ENCODE data around the gene ZNF326.
"Not testable (repeated sequence)": the region's sequence is repeated elsewhere in the genome, so short reads cannot be mapped to it uniquely, and the experiment has no call there.

The ZNF326 gene

DNA sequence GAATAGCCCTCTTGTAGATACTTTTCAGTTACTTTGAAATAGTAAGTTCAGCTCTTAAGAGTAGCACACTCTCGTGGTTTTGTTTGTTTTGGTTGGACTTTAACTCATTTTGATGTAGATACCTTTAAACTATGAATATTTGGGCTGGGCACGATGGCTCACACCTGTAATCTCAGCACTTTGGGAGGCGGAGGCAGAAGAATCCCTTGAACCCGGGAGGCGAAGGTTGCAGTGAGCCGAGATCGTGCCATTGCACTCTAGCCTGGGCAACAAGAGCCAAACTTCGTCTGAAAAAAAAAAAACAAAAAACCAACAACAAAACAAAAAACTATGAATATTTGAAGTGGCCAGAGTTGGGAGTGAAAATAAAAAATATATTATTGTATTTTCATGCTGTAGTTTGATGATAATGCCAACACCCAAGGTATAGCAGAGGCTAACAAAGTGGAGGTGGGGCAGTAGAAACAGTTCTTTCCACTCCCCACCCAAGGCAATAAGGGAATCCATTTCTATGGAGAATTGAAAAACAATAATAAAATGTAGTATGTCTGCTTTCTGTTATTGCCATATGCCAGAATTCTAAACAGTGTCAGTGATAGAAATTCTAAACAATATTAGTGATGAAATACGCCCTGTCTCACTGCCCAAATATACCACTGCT lies 1.7 kb downstream of the ZNF326 start:
- H3K27ac ChIP-seq (ENCODE audit: insufficient read depth in 1 of 2, low read depth in 1 of 2, low read length in 2 of 2, poor library complexity in 1 of 2, severe bottlenecking in 2 of 2): peak overlapping the region in 1 of 2 experiments; percentile 97
- no peaks in the 10 kb centered on the region for H3K27me3 ChIP-seq (replicated peaks in 2 of 5; ENCODE audit: control insufficient read depth in 4 of 5, insufficient read depth in 5 of 5, low read length in 4 of 5)
- peak overlapping the region in 6 of 7 experiments; percentile 80 to 97 (median 88) for H3K4me3 ChIP-seq (ENCODE audit: control insufficient read depth in 1 of 7, extremely low read depth in 1 of 7, insufficient read depth in 4 of 7, low read depth in 2 of 7, low read length in 6 of 7)
- no peaks in the 10 kb centered on the region for H3K9me3 ChIP-seq (ENCODE audit: control extremely low read depth in 1 of 5, control insufficient read depth in 4 of 5, insufficient read depth in 2 of 5, low read depth in 1 of 5, low read length in 4 of 5)
- ChIA-PET POLR2A (no interaction called here), CTCF (no interaction called here)
- DNase-seq: no peak
- H3K4me1 ChIP-seq (ENCODE audit: control extremely low read depth in 1 of 4, control insufficient read depth in 4 of 4, insufficient read depth in 4 of 4, low read length in 3 of 4): peaks cover 10 to 30% (median 16%) of the 10 kb centered on the region in 4 experiments
- 75% methylated on average over 3 of the region's 9 CpGs for WGBS (ENCODE audit: insufficient coverage)
- peaks cover 2 to 14% (median 11%) of the 10 kb centered on the region in 4 experiments for H3K36me3 ChIP-seq (ENCODE audit: control insufficient read depth in 4 of 4, insufficient read depth in 4 of 4, low read length in 3 of 4)

- POLR2A ChIA-PET; H3K27ac ChIP-seq (ENCODE audit: insufficient read depth in 1 of 2, low read depth in 1 of 2, low read length in 2 of 2, poor library complexity in 1 of 2, severe bottlenecking in 2 of 2); DNase-seq; H3K27me3 ChIP-seq (replicated peaks in 2 of 5; ENCODE audit: control insufficient read depth in 4 of 5, insufficient read depth in 5 of 5, low read length in 4 of 5); H3K9me3 ChIP-seq (ENCODE audit: control extremely low read depth in 1 of 5, control insufficient read depth in 4 of 5, insufficient read depth in 2 of 5, low read depth in 1 of 5, low read length in 4 of 5); CTCF ChIA-PET: not testable (repeated sequence)
- peaks cover 10 to 30% (median 16%) of the 10 kb centered on the region in 4 experiments for H3K4me1 ChIP-seq (ENCODE audit: control extremely low read depth in 1 of 4, control insufficient read depth in 4 of 4, insufficient read depth in 4 of 4, low read length in 3 of 4)
- 90% methylated on average over 4 of the region's 4 CpGs for WGBS (ENCODE audit: insufficient coverage)
- peaks cover 2 to 16% (median 11%) of the 10 kb centered on the region in 4 experiments for H3K36me3 ChIP-seq (ENCODE audit: control insufficient read depth in 4 of 4, insufficient read depth in 4 of 4, low read length in 3 of 4)
- H3K4me3 ChIP-seq (ENCODE audit: control insufficient read depth in 1 of 7, extremely low read depth in 1 of 7, insufficient read depth in 4 of 7, low read depth in 2 of 7, low read length in 6 of 7): peak overlapping the region in 2 of 7 experiments; percentile 92 to 97
Measured at GRCh38 chr1:89997152-89997551, 2.2 kb downstream of the ZNF326 start.

DNA sequence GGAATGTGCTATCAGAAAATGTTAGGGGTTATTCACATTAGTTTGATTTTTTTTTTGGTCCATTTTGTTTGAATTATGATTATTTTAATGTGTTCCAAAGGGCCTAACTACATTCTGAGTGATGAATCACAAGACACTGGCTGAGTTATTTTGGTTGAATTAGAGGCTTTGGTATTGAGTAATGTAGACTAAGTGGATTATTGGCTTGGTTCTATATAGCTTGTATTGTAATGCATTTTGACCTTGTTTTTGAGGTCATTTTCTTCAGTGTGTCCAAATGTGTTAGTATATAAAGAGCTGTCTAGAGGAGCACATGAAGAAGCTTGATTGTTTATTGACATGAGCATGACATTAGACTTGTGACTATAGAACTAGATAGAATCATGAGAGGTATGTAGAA lies 3.4 kb downstream of the ZNF326 start:
- H3K9me3 ChIP-seq (ENCODE audit: control extremely low read depth in 1 of 5, control insufficient read depth in 4 of 5, insufficient read depth in 2 of 5, low read depth in 1 of 5, low read length in 4 of 5): no peaks in the 10 kb centered on the region
- peaks cover 10 to 30% (median 16%) of the 10 kb centered on the region in 4 experiments for H3K4me1 ChIP-seq (ENCODE audit: control extremely low read depth in 1 of 4, control insufficient read depth in 4 of 4, insufficient read depth in 4 of 4, low read length in 3 of 4)
- POLR2A ChIA-PET: no interaction called here
- CTCF ChIA-PET: interaction anchor here (1.5 kb wide), 1 partner anchor 11 kb away, joined by 3 read pairs; no protein-coding TSS in a partner anchor
- no peak for DNase-seq
- H3K27ac ChIP-seq (ENCODE audit: insufficient read depth in 1 of 2, low read depth in 1 of 2, low read length in 2 of 2, poor library complexity in 1 of 2, severe bottlenecking in 2 of 2): no peak overlapping the region
- H3K4me3 ChIP-seq (ENCODE audit: control insufficient read depth in 1 of 7, extremely low read depth in 1 of 7, insufficient read depth in 4 of 7, low read depth in 2 of 7, low read length in 6 of 7): no peak overlapping the region
- no peaks in the 10 kb centered on the region for H3K27me3 ChIP-seq (replicated peaks in 2 of 5; ENCODE audit: control insufficient read depth in 4 of 5, insufficient read depth in 5 of 5, low read length in 4 of 5)
- peaks cover 2 to 20% (median 12%) of the 10 kb centered on the region in 4 experiments for H3K36me3 ChIP-seq (ENCODE audit: control insufficient read depth in 4 of 4, insufficient read depth in 4 of 4, low read length in 3 of 4)

- Histone ChIP-seq H3K4me3 (ENCODE audit: control insufficient read depth in 1 of 7, extremely low read depth in 1 of 7, insufficient read depth in 4 of 7, low read depth in 2 of 7, low read length in 6 of 7) (no peak overlapping the region), H3K27ac (ENCODE audit: insufficient read depth in 1 of 2, low read depth in 1 of 2, low read length in 2 of 2, poor library complexity in 1 of 2, severe bottlenecking in 2 of 2) (no peak overlapping the region), H3K36me3 (ENCODE audit: control insufficient read depth in 4 of 4, insufficient read depth in 4 of 4, low read length in 3 of 4) (peaks cover 2 to 24% (median 13%) of the 10 kb centered on the region in 4 experiments), H3K4me1 (ENCODE audit: control extremely low read depth in 1 of 4, control insufficient read depth in 4 of 4, insufficient read depth in 4 of 4, low read length in 3 of 4) (peaks cover 10 to 30% (median 16%) of the 10 kb centered on the region in 4 experiments), H3K9me3 (ENCODE audit: control extremely low read depth in 1 of 5, control insufficient read depth in 4 of 5, insufficient read depth in 2 of 5, low read depth in 1 of 5, low read length in 4 of 5) (no peaks in the 10 kb centered on the region), H3K27me3 (replicated peaks in 2 of 5; ENCODE audit: control insufficient read depth in 4 of 5, insufficient read depth in 5 of 5, low read length in 4 of 5) (no peaks in the 10 kb centered on the region)
- POLR2A ChIA-PET: no interaction called here
- CTCF ChIA-PET: interaction anchor here (1.5 kb wide), 1 partner anchor 12 kb away, joined by 3 read pairs; no protein-coding TSS in a partner anchor
- no peak for DNase-seq
Measured at GRCh38 chr1:89999208-89999607, 4.3 kb downstream of the ZNF326 start.

- Histone ChIP-seq H3K27ac (ENCODE audit: insufficient read depth in 1 of 2, low read depth in 1 of 2, low read length in 2 of 2, poor library complexity in 1 of 2, severe bottlenecking in 2 of 2) (no peak overlapping the region), H3K27me3 (replicated peaks in 2 of 5; ENCODE audit: control insufficient read depth in 4 of 5, insufficient read depth in 5 of 5, low read length in 4 of 5) (no peaks in the 10 kb centered on the region), H3K9me3 (ENCODE audit: control extremely low read depth in 1 of 5, control insufficient read depth in 4 of 5, insufficient read depth in 2 of 5, low read depth in 1 of 5, low read length in 4 of 5) (no peaks in the 10 kb centered on the region), H3K4me3 (ENCODE audit: control insufficient read depth in 1 of 7, extremely low read depth in 1 of 7, insufficient read depth in 4 of 7, low read depth in 2 of 7, low read length in 6 of 7) (no peak overlapping the region), H3K4me1 (ENCODE audit: control extremely low read depth in 1 of 4, control insufficient read depth in 4 of 4, insufficient read depth in 4 of 4, low read length in 3 of 4) (peaks cover 10 to 30% (median 15%) of the 10 kb centered on the region in 4 experiments), H3K36me3 (ENCODE audit: control insufficient read depth in 4 of 4, insufficient read depth in 4 of 4, low read length in 3 of 4) (peaks cover 2 to 24% (median 14%) of the 10 kb centered on the region in 4 experiments)
- WGBS (ENCODE audit: insufficient coverage): 100% methylated on average over 1 of the region's 3 CpGs
- ChIA-PET POLR2A (no interaction called here), CTCF (no interaction called here)
- DNase-seq: no peak
Measured at GRCh38 chr1:89999628-90000027, 4.7 kb downstream of the ZNF326 start.

- POLR2A ChIA-PET: no interaction called here
- no peak overlapping the region for H3K4me3 ChIP-seq (ENCODE audit: control insufficient read depth in 1 of 7, extremely low read depth in 1 of 7, insufficient read depth in 4 of 7, low read depth in 2 of 7, low read length in 6 of 7)
- peaks cover 14 to 34% (median 16%) of the 10 kb centered on the region in 4 experiments for H3K36me3 ChIP-seq (ENCODE audit: control insufficient read depth in 4 of 4, insufficient read depth in 4 of 4, low read length in 3 of 4)
- CTCF ChIA-PET: interaction anchor here (1.5 kb wide), 1 partner anchor 15 kb away, joined by 4 read pairs; no protein-coding TSS in a partner anchor
- no peaks in the 10 kb centered on the region for H3K9me3 ChIP-seq (ENCODE audit: control extremely low read depth in 1 of 5, control insufficient read depth in 4 of 5, insufficient read depth in 2 of 5, low read depth in 1 of 5, low read length in 4 of 5)
- peak; percentile 27 to 50 (median 44) for DNase-seq
- no peaks in the 10 kb centered on the region for H3K27me3 ChIP-seq (replicated peaks in 2 of 5; ENCODE audit: control insufficient read depth in 4 of 5, insufficient read depth in 5 of 5, low read length in 4 of 5)
- H3K4me1 ChIP-seq (ENCODE audit: control extremely low read depth in 1 of 4, control insufficient read depth in 4 of 4, insufficient read depth in 4 of 4, low read length in 3 of 4): peaks cover 9 to 27% (median 14%) of the 10 kb centered on the region in 4 experiments
- no peak overlapping the region for H3K27ac ChIP-seq (ENCODE audit: insufficient read depth in 1 of 2, low read depth in 1 of 2, low read length in 2 of 2, poor library complexity in 1 of 2, severe bottlenecking in 2 of 2)
- WGBS (ENCODE audit: insufficient coverage): 100% methylated on average over 1 of the region's 2 CpGs
Measured at GRCh38 chr1:90000934-90001676, 6.2 kb downstream of the ZNF326 start.

DNA sequence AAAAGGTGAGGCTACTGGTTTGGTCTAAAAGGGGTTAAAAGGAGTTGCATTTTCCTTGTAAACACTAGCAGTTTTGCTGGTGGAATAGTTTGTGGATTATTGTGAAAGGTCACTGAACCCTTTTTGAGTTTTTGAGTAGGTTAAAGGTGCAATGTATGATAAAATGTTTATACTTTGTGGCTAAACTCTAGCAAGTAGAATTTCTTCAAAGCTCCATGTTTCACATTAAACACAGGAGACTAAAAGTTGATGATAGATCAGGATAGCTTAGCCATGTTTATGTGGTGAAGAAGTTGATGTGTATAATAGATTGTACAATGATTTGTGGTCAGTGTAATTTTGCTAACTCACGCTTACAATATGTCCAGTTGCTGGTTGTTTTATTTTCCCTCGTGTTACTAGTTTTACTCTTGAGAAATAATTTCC lies 13.1 kb downstream of the ZNF326 start:
- no CpG with 5 or more reads among the region's 2 CpGs for WGBS (ENCODE audit: insufficient coverage)
- peaks cover 17 to 69% (median 44%) of the 10 kb centered on the region in 4 experiments for H3K36me3 ChIP-seq (ENCODE audit: control insufficient read depth in 4 of 4, insufficient read depth in 4 of 4, low read length in 3 of 4)
- H3K4me3 ChIP-seq (ENCODE audit: control insufficient read depth in 1 of 7, extremely low read depth in 1 of 7, insufficient read depth in 4 of 7, low read depth in 2 of 7, low read length in 6 of 7): no peak overlapping the region
- ChIA-PET POLR2A (no interaction called here), CTCF (interaction anchor here (1.2 kb wide), 1 partner anchor 10 kb away, joined by 3 read pairs; no protein-coding TSS in a partner anchor)
- no peaks in the 10 kb centered on the region for H3K9me3 ChIP-seq (ENCODE audit: control extremely low read depth in 1 of 5, control insufficient read depth in 4 of 5, insufficient read depth in 2 of 5, low read depth in 1 of 5, low read length in 4 of 5)
- H3K27ac ChIP-seq (ENCODE audit: insufficient read depth in 1 of 2, low read depth in 1 of 2, low read length in 2 of 2, poor library complexity in 1 of 2, severe bottlenecking in 2 of 2): no peak overlapping the region
- H3K4me1 ChIP-seq (ENCODE audit: control extremely low read depth in 1 of 4, control insufficient read depth in 4 of 4, insufficient read depth in 4 of 4, low read length in 3 of 4): no peaks in the 10 kb centered on the region
- peak in 1 of 3 donors; percentile 6 for DNase-seq
- H3K27me3 ChIP-seq (replicated peaks in 2 of 5; ENCODE audit: control insufficient read depth in 4 of 5, insufficient read depth in 5 of 5, low read length in 4 of 5): no peaks in the 10 kb centered on the region
